Endothelial cell of hepatic sinusoid (primary cell): ENCODE data around the gene TFE3.

Experiments
- in situ Hi-C: cut with HindIII; loops from 2 replicates; pipeline ENCODE4 v1.10.0; 2017; ENCODE audit warnings: low sequenced_read_pairs

TFE3 gene, protein sequence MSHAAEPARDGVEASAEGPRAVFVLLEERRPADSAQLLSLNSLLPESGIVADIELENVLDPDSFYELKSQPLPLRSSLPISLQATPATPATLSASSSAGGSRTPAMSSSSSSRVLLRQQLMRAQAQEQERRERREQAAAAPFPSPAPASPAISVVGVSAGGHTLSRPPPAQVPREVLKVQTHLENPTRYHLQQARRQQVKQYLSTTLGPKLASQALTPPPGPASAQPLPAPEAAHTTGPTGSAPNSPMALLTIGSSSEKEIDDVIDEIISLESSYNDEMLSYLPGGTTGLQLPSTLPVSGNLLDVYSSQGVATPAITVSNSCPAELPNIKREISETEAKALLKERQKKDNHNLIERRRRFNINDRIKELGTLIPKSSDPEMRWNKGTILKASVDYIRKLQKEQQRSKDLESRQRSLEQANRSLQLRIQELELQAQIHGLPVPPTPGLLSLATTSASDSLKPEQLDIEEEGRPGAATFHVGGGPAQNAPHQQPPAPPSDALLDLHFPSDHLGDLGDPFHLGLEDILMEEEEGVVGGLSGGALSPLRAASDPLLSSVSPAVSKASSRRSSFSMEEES

DNA sequence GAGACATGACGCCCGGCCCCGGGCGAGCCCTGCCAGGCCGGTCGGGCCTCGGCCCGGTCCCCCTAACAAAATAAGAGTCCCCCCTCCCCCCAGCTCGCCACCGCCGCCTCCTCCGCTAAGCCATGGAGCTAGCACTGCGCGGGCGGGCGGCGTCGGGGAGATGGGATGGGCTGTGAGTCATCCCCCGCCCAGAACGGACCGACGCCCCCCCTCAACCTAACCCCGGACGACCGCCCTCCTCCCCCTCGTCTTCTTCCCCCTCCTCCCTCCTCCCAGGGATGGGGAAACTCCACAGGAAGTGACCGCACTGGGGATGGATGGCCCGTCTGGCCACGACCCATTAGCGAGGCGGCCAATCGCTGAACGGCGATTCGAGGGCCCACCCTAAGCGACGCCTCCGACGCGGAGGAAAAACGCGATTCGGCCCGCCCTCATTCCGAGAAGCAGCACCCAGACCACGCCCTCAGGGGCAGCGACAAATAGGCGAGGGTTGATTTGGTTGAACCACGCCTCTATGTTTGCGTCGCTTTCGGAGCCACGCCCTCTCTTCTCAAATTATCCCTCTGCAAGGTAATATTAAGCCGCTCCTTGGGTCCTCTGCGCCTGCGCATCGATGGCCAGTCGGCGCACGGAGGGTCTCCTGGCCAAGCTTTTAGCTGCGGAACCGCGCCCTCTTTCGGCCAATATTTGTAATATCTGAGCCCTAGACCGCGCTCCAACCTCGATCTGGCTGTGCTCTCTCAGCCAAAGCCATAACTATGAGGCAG, at the start of gene TFE3:
Gene TFE3 (minus strand): TSS at position 138 of the 767 bp plus-strand sequence. CDS start 131 bp downstream, at position 7.
- in situ Hi-C loops = no loop called here

DNA sequence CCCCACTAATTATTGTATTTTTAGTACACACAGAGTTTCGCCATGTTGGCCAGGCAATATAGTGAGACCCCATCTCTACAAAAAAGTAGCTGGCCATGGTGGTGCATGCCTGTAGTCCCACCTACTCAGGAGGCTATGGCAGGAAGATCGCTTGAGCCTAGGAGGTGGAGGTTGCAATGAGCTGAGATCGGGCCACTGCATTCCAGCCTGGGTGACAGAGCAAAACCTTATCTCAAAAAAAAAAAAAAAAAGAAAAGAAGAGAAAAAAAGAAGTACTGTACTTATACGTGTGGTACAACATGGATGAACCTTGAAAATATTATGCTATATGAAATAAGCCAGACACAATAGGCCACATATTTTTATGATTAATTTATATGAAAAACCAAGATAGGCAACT, 46.4 kb upstream of the TFE3 start:
- in situ Hi-C loops = no loop called here

GRCh38 chrX:49082271-49082871, 39.2 kb upstream of the TFE3 start:
- in situ Hi-C loops = no loop called here

DNA sequence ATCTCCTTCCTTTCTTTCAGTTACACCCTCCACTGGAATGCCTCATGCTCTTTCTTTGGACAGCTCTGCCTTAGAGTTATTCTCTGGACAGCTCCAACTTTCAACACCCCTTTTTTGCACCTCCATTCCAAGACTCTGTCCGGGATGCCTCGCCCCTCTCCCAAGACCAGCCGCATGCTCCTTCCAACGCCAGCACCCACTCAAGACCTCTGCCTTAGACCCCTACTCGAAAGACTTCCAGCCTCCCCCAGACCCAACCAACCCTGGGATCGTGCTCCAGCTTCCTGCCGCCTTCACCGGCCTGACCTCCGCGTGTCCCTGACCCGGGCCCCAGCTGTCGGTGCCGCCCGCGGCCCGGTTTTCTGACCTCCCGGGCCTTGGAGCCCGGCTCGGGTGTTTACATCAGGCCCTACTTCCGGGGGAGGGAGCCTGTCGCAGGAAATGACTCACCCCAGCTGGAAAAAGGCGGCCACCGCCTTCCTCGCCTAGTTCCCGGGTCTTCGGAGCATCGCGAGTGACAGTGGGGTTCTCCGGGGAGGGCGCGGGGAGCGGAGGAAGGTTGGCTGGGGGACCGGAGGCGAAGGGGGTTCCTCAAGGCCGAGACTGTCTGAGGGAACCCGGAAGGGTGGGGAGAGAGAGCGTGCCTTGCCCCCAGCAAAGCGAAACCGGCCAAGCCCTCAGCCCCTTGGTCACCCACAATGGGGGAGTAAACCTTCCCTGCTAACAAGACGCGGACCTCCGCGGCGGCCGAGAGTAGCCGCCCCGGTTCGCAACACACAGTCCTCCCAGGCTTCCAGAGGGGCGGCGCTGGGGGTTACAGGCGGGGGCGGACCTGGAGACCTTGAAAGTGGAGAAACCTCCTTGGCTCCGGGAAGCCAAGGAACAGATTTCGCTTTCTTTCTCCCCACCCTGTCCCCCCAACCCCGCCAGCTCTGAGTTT, 36.6 kb upstream of the TFE3 start, which contains the start of gene WDR45:
Gene WDR45 (minus strand): TSS at position 399 of the 940 bp plus-strand sequence. CDS start 1,792 bp downstream, outside the sequence.
- in situ Hi-C loops = no loop called here

DNA sequence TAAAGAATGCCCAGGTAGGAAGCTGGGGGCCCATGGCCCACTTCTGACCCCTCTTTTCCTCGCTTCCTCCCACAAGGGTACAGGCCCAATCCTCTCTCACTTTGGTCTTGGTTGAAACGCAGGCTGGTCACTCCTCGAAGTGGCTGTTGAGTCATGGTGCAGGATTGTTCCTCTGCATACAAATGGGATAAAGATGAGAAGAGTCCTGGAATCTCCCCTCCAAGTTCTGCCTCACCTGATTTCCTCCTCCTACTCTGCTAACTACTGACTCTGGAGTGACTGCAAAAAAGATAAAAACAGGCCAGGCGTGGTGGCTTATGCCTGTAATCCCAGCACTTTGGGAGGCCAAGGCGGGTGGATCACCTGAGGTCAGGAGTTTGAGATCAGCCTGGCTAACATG, 34.8 kb upstream of the TFE3 start:
- in situ Hi-C loops = no loop called here

GRCh38 chrX:49075347-49075746, 32.2 kb upstream of the TFE3 start:
- in situ Hi-C loops = no loop called here

DNA sequence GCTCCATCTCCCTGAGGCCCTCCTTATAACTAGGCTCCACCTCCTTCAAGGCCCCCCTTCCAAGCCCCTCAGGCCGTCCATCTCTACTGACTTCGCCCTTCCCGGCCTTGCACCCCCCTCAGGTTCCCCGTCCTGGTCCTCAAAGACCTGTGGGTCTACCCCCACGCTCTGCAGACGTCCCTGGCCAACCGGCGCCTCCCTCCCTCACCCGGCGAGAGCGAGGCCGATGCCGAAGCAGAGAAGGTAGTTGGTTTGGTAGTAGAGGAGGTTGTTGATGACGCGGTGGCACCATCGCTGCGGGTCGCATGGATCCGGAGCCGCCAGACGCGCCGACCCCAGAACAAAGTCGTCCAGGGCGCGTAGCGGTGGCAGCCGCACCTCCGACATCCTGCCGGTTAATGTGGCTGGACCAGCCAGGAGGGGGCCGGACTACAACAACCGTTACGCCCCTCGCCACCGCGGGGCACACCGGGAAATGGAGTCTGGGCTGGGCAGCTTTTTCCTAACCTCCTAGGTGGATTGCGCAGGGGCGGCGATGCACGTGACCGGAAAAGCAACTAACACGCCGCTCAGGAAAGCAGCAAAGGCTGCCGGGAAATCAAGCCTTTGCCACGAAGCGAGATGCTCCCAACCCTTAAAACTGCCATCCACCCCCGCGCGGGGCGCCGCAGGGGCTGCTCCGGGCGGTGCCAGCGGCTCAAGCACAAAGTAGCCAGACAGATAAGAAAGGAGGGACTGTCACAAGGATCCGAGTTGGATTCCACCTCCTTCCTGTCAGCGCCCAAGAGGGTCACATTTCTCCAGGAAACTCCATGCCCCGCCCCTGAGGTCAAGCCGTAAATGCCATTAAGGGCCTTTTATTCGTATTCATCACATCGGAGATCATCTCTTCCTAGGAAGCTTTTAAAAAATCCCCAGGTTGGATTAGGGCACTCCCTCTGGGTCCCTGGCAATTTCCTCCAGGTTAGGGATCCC, 30.7 kb upstream of the TFE3 start, which contains the start of gene PRAF2:
Gene PRAF2 (minus strand): TSS at position 402 of the 975 bp plus-strand sequence. CDS start 15 bp downstream, at position 387.
- in situ Hi-C loops = no loop called here

DNA sequence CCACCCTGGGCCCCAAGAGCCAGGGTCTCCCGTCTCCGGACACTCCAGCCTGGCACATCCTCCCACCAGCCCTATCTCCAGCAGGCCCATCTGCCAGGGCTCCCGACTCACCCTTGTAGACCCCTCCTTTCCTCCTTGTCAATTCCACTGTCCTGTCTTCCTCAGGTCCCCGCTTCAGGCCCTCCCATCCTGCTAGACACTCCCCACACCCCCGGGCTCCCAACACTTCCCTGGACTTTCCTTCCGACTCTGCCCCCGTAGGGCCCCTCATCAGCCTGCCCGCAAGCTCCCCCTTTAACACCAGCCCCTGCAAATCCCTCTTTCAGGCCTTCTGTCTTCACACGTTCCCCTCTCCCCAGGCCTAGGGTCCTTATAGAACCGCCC, 29.5 kb upstream of the TFE3 start:
- in situ Hi-C loops = no loop called here

DNA sequence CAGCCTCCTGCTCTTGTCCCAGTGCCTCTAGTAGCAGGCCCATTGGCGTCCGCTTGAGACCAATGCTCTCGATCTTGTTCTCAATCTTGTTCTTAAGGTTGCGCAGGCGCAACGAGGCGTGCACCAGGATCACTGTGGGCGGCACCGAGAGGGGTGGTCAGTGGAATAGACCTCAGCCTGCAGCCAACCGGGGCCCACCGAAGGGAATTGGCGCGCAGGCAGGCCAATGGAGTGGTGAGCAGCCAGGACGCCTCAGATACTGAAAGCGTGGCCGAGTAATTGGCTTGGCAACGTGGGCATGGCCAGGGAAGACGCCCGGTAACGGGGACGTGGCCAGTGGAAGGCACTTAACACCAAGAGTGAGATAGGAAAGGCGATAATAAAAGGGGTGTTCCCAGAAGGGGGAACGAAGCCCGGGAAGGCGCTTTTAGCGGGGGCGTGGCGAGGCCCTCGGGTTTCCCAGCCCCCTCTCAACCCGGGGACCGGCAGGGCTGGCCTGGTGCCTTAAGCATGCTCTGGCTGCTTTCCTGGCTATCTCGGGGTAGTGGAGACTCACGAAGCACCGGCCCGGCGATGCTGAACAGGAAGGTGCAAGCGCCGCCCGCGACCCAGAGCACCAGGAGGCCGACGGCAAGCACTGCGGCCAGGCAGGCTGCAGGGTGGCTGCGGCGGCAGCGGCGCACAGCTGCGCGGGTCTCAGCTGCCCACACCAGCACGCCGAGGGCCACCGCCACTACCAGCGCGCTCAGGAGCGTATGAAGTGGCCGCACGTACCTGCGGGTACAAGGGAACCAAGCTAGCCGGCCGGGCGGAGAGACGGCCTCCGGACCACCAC, 28.9 kb upstream of the TFE3 start:
- in situ Hi-C loops = no loop called here

DNA sequence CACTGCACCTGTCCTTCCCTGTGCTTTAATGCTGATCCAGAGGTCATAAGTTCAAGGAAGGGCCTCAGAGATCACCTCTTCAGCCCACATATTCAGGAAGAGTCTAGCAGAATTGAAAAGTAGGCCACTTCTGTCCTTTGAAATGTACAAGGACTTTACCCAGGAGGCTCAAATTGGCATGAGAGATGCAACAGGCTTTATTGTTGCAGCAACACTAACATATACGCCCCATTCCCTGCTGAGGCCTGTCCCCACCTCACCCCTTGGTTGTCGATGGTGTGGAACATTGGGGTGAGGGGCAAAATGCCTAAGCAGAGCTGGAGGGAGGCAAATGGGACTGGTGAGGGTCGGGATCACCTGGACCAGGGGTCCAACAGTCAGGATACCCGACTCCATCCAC, 27.8 kb upstream of the TFE3 start:
- in situ Hi-C loops = no loop called here

GRCh38 chrX:49069038-49069437, 25.9 kb upstream of the TFE3 start:
- in situ Hi-C loops = no loop called here

DNA sequence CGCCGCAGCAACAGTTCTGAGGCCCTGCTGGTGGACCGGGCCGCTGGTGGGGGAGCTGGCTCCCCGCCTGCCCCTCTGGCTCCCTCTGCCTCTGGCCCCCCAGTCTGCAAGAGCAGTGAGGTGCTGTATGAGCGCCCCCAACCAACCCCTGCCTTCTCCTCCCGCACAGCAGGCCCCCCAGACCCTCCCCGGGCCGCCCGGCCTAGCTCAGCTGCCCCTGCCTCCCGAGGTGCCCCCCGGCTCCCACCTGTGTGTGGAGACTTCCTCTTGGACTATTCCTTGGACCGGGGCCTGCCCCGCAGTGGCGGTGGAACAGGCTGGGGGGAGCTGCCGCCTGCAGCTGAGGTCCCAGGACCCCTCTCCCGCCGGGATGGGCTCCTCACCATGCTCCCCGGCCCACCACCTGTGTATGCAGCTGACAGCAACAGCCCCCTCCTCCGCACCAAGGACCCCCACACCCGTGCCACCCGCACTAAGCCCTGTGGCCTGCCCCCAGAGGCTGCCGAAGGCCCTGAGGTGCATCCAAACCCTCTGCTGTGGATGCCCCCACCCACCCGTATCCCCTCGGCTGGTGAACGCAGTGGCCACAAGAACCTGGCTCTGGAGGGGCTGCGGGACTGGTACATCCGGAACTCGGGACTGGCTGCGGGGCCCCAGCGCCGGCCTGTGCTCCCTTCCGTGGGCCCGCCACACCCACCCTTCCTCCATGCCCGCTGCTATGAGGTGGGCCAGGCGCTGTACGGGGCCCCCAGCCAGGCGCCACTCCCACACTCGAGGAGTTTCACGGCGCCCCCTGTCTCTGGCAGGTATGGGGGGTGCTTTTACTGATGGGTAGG, 24.3 kb upstream of the TFE3 start:
- in situ Hi-C loops = no loop called here

DNA sequence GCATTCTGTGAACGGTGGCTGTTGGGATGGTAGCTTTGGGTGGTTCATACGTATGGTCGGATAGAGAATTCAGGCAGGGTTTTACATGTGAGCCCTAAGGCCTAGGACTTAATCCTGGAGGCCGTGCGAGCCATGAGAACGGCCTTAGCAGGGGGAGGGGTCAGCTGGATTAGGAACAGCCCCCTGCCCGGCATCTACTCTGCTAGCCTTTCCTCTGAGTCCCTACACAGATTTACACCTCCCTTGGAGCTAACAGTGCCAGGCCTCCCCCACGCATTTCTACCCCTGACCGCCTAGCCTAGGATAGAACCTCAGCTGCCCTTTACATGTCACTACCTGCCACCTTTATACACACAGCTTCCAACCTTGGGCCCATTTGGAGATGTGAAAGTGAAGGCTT, 23.5 kb upstream of the TFE3 start:
- in situ Hi-C loops = no loop called here

DNA sequence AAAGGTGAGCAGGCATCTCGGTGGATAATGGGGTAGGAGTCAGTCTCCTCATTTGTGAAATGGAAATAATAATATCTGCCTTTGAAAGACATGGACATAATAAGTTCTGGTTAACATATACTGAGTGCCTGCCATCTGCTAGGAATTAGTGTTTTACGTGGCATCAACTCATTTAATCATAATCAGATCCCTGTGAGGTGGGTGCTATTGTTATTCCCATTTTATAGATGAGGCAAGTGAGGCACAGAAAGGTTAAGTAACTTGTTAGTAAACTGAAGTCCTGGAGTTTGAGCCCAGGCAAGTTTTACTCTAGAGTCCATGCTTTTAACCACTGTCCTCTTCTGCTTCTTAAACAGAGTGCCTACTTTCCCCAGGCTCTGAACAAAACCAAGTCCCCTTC, 23.1 kb upstream of the TFE3 start:
- in situ Hi-C loops = no loop called here

- in situ Hi-C loops = no loop called here
Observed at GRCh38 chrX:49064735-49065134, 21.6 kb upstream of the TFE3 start.

GRCh38 chrX:49064303-49064702, 21.1 kb upstream of the TFE3 start:
- in situ Hi-C loops = no loop called here

DNA sequence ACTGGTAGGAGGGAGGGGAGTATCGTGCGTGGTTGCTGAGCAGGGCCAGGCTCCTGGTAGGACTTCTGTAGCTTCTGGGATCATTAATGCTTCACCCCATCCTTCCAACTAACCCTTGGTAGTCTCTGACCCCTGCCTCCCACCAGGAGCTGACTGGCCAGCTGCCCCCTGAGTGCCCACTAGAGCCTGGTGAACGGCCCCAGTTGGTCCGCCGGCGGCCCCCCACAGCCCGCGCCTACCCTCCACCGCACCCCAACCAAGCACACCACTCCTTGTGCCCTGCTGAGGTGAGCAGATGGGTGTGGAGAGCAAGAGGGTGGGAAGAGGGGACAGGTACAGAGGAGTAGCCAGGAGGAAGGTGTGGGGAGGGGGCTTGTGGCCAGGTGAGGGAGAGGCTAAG, 20.6 kb upstream of the TFE3 start:
- in situ Hi-C loops = no loop called here
